ENCODE measurements around the gene ESR2.

The ESR2 gene

GRCh38 chr14:64210216-64210615 is 84.0 kb downstream of the ESR2 start:
- H3K4me3 ChIP-seq (replicated peaks in 1 of 2; ENCODE audit: low read depth in 2 of 2, low read length in 2 of 2), result no peak overlapping the region
- no peak for DNase-seq (ENCODE audit: low read depth in 2 of 2)
- TF ChIP-seq CTCF (IDR thresholded peaks at IDR 0.05; ENCODE audit: low read depth, low read length), result no peak

GRCh38 chr14:64209444-64210131 is 84.6 kb downstream of the ESR2 start:
- peak; percentile 21 to 69 for DNase-seq (ENCODE audit: low read depth in 2 of 2)
- H3K4me3 ChIP-seq (replicated peaks in 1 of 2; ENCODE audit: low read depth in 2 of 2, low read length in 2 of 2), result no peak overlapping the region
- no peak for TF ChIP-seq CTCF (IDR thresholded peaks at IDR 0.05; ENCODE audit: low read depth, low read length)

GRCh38 chr14:64208981-64209380 is 85.2 kb downstream of the ESR2 start:
- H3K4me3 ChIP-seq (replicated peaks in 1 of 2; ENCODE audit: low read depth in 2 of 2, low read length in 2 of 2), result no peak overlapping the region
- no peak for DNase-seq (ENCODE audit: low read depth in 2 of 2)
- TF ChIP-seq CTCF (IDR thresholded peaks at IDR 0.05; ENCODE audit: low read depth, low read length), result no peak

GRCh38 chr14:64208261-64208660 is 85.9 kb downstream of the ESR2 start:
- DNase-seq (ENCODE audit: low read depth in 2 of 2), result no peak
- H3K4me3 ChIP-seq (replicated peaks in 1 of 2; ENCODE audit: low read depth in 2 of 2, low read length in 2 of 2), result no peak overlapping the region

GRCh38 chr14:64203366-64204006 is 90.7 kb downstream of the ESR2 start:
- TF ChIP-seq CTCF (IDR thresholded peaks at IDR 0.05; ENCODE audit: low read depth, low read length), result no peak
- no peak overlapping the region for H3K4me3 ChIP-seq (replicated peaks in 1 of 2; ENCODE audit: low read depth in 2 of 2, low read length in 2 of 2)
- DNase-seq (ENCODE audit: low read depth in 2 of 2), result no peak

More at GRCh38 chr14:64208261-64208660, 85.9 kb downstream of the ESR2 start:
- TF ChIP-seq CTCF (IDR thresholded peaks at IDR 0.05; ENCODE audit: low read depth, low read length), result no peak

GRCh38 chr14:64202716-64203115 is 91.5 kb downstream of the ESR2 start:
- no peak for TF ChIP-seq CTCF (IDR thresholded peaks at IDR 0.05; ENCODE audit: low read depth, low read length)
- H3K4me3 ChIP-seq (replicated peaks in 1 of 2; ENCODE audit: low read depth in 2 of 2, low read length in 2 of 2), result no peak overlapping the region
- no peak for DNase-seq (ENCODE audit: low read depth in 2 of 2)

Measured in cardiac fibroblast (primary cell).